CD4-positive, alpha-beta memory T cell (primary cell): ENCODE measurements around the gene CYTH1. TPM values are rescaled to one million over a fixed set of nuclear protein-coding genes. Genes with fewer than 3 reads are reported as not detected.

ENCODE experiments used
- CTCF ChIA-PET: fragments of 350-600 bp; sonication (Branson Sonifier 250); formaldehyde crosslinking; loops from one replicate; lab custom pipeline; 2021; ENCODE audit warnings: inconsistent platforms; ENCODE audit not compliant: partially characterized antibody; lab: Charles Lee
- POLR2A ChIA-PET: fragments of 350-600 bp; sonication (Branson Sonifier 250); formaldehyde crosslinking; loops from one replicate; lab custom pipeline; 2021; ENCODE audit not compliant: partially characterized antibody; lab: Charles Lee
- DNase-seq, 5 donors: peaks; one replicate each; pipeline versions ENCODE4 v3.0.0 to v3.0.0-alpha.2; 2020 to 2022; ENCODE audit warnings: mixed read lengths in 1 of 5
- H3K27ac ChIP-seq: one replicate; pipeline ENCODE4 v1.7.0; 2013; ENCODE audit warnings: low read depth, low read length
- H3K27me3 ChIP-seq: 2 replicates; pipeline ENCODE4 v1.7.0; 2013; ENCODE audit warnings: mild to moderate bottlenecking, low read length, moderate library complexity; ENCODE audit not compliant: insufficient read depth
- H3K36me3 ChIP-seq: 2 replicates; pipeline ENCODE4 v1.7.0; 2013; ENCODE audit warnings: mild to moderate bottlenecking, low read length, moderate library complexity; ENCODE audit not compliant: insufficient read depth
- H3K4me1 ChIP-seq: 2 replicates; pipeline ENCODE4 v1.7.0; 2013; ENCODE audit warnings: mild to moderate bottlenecking, low read length, moderate library complexity; ENCODE audit not compliant: insufficient read depth
- H3K4me3 ChIP-seq, 2 donors: one replicate each; pipeline ENCODE4 v1.7.0; 2013; ENCODE audit warnings: low read length in 2 of 2, mild to moderate bottlenecking in 1 of 2
- H3K9me3 ChIP-seq, 2 donors: one replicate each; pipeline ENCODE4 v1.7.0; 2013; ENCODE audit warnings: low read length in 2 of 2, control low read depth in 1 of 2; ENCODE audit not compliant: control insufficient read depth in 1 of 2
- H3K27ac Mint-ChIP-seq, 7 donors: one replicate each; pipeline ENCODE4 v1.8.0; 2020 to 2021; ENCODE audit warnings: mixed read lengths in 7 of 7, mild to moderate bottlenecking in 6 of 7, inconsistent platforms in 3 of 7, moderate library complexity in 3 of 7
- H3K27me3 Mint-ChIP-seq, 2 donors: one replicate each; pipeline ENCODE4 v1.8.0; 2020 to 2021; ENCODE audit warnings: mixed read lengths in 2 of 2
- H3K36me3 Mint-ChIP-seq, 2 donors: one replicate each; pipeline ENCODE4 v1.8.0; 2020 to 2021; ENCODE audit warnings: mixed read lengths in 2 of 2, inconsistent platforms in 1 of 2, mild to moderate bottlenecking in 1 of 2
- H3K4me1 Mint-ChIP-seq, 4 donors: one replicate each; pipeline ENCODE4 v1.8.0; 2020 to 2021; ENCODE audit warnings: mixed read lengths in 4 of 4, mild to moderate bottlenecking in 1 of 4
- H3K4me3 Mint-ChIP-seq, 8 donors: one replicate each; pipeline ENCODE4 v1.8.0; 2020 to 2021; ENCODE audit warnings: mixed read lengths in 8 of 8, mild to moderate bottlenecking in 7 of 8, moderate library complexity in 6 of 8, inconsistent platforms in 3 of 8
- H3K9me3 Mint-ChIP-seq, 8 donors: one replicate each; pipeline ENCODE4 v1.8.0; 2020 to 2021; ENCODE audit warnings: mixed read lengths in 8 of 8, mild to moderate bottlenecking in 5 of 8, inconsistent platforms in 3 of 8, moderate library complexity in 1 of 8
- intact Hi-C: fragments of 100-400 bp; cut with micrococcal nuclease; formaldehyde crosslinking; loops from one replicate; pipeline ENCODE4 v1.15.1; 2023
- polyA plus RNA-seq, 2 donors: library from polyadenylated mRNA; unstranded; fragments of 300-500 nt; fragmentation: Illumina TruSeq; gene quantifications; one replicate each; pipeline ENCODE4 v1.2.3, GENCODE V29; 2021
- total RNA-seq, 2 experiments: library from RNA; stranded (reverse); gene quantifications; one replicate each; pipeline ENCODE4 v1.2.3, GENCODE V29; 2021

Gene CYTH1
- total and polyA plus RNA-seq, 4 experiments from 2014 or later: 271 to 390 (median 375) TPM

GRCh38 chr17:78725448-78726021 is 56.5 kb downstream of the CYTH1 start:
- Mint-ChIP-seq H3K27ac (peak overlapping the region; percentile 50 to 94 (median 88)), H3K36me3 (peaks cover 11 to 48% of the 10 kb centered on the region in 2 donors), H3K9me3 (peaks cover 0 to 14% (median 0%) of the 10 kb centered on the region in 8 donors), H3K27me3 (no peaks in the 10 kb centered on the region), H3K4me1 (peaks cover 70 to 95% (median 85%) of the 10 kb centered on the region in 4 donors), H3K4me3 (peak overlapping the region; percentile 62 to 91 (median 81))
- Histone ChIP-seq H3K9me3 (no peaks in the 10 kb centered on the region), H3K27ac (peak overlapping the region; percentile 33), H3K36me3 (peaks cover 12% of the 10 kb centered on the region), H3K4me3 (peak overlapping the region in 1 of 2 donors; percentile 7), H3K4me1 (peaks cover 99% of the 10 kb centered on the region), H3K27me3 (no peaks in the 10 kb centered on the region)
- POLR2A ChIA-PET: interaction anchor here (0.6 to 9.8 kb wide), 16 partner anchors 7 to 229 kb away, joined by 3 to 125 read pairs (median 8); no protein-coding TSS in a partner anchor
- intact Hi-C loops: loop anchor here (1.0 kb wide), 1 partner anchor 8 kb away; no protein-coding TSS in a partner anchor
- peak; percentile 41 to 62 (median 48) for DNase-seq
- CTCF ChIA-PET: interaction anchor here (0.6 to 2.5 kb wide), 12 partner anchors 10 to 94 kb away, joined by 3 to 12 read pairs (median 4); no protein-coding TSS in a partner anchor

GRCh38 chr17:78724999-78725398 is 57.1 kb downstream of the CYTH1 start:
- DNase-seq: no peak
- H3K9me3 Mint-ChIP-seq: peaks cover 0 to 14% (median 0%) of the 10 kb centered on the region in 8 donors
- Histone ChIP-seq H3K4me1 (peaks cover 100% of the 10 kb centered on the region), H3K27ac (peak overlapping the region; percentile 33), H3K27me3 (no peaks in the 10 kb centered on the region), H3K36me3 (peaks cover 12% of the 10 kb centered on the region), H3K9me3 (no peaks in the 10 kb centered on the region), H3K4me3 (no peak overlapping the region)
- H3K4me3 Mint-ChIP-seq: peak overlapping the region; percentile 57 to 91 (median 79)
- H3K36me3 Mint-ChIP-seq: peaks cover 11 to 48% of the 10 kb centered on the region in 2 donors
- H3K27ac Mint-ChIP-seq: peak overlapping the region; percentile 50 to 94 (median 88)
- ChIA-PET CTCF (interaction anchor here (0.6 to 2.5 kb wide), 9 partner anchors 10 to 94 kb away, joined by 3 to 12 read pairs (median 4); no protein-coding TSS in a partner anchor), POLR2A (interaction anchor here (1.1 to 9.8 kb wide), 11 partner anchors 8 to 94 kb away, joined by 3 to 125 read pairs (median 13); no protein-coding TSS in a partner anchor)
- H3K4me1 Mint-ChIP-seq: peaks cover 71 to 97% (median 87%) of the 10 kb centered on the region in 4 donors
- no peaks in the 10 kb centered on the region for H3K27me3 Mint-ChIP-seq
- intact Hi-C loops: no loop called here

GRCh38 chr17:78724544-78724943 is 57.5 kb downstream of the CYTH1 start:
- Histone ChIP-seq H3K9me3 (no peaks in the 10 kb centered on the region), H3K27me3 (no peaks in the 10 kb centered on the region), H3K36me3 (peaks cover 12% of the 10 kb centered on the region), H3K27ac (peak overlapping the region; percentile 33), H3K4me3 (no peak overlapping the region), H3K4me1 (peaks cover 100% of the 10 kb centered on the region)
- Mint-ChIP-seq H3K9me3 (peaks cover 0 to 14% (median 0%) of the 10 kb centered on the region in 8 donors), H3K27ac (peak overlapping the region; percentile 50 to 94 (median 88)), H3K36me3 (peaks cover 11 to 44% of the 10 kb centered on the region in 2 donors), H3K4me1 (peaks cover 71 to 97% (median 87%) of the 10 kb centered on the region in 4 donors), H3K4me3 (peak overlapping the region; percentile 57 to 91 (median 79)), H3K27me3 (no peaks in the 10 kb centered on the region)
- CTCF ChIA-PET: interaction anchor here (0.6 to 2.5 kb wide), 5 partner anchors 11 to 65 kb away, joined by 3 to 12 read pairs (median 6); no protein-coding TSS in a partner anchor
- no peak for DNase-seq
- intact Hi-C loops: no loop called here
- POLR2A ChIA-PET: interaction anchor here (1.4 to 9.8 kb wide), 8 partner anchors 8 to 94 kb away, joined by 4 to 125 read pairs (median 16); no protein-coding TSS in a partner anchor

- H3K36me3 Mint-ChIP-seq: peaks cover 11 to 41% of the 10 kb centered on the region in 2 donors
- H3K9me3 Mint-ChIP-seq: peaks cover 0 to 14% (median 0%) of the 10 kb centered on the region in 8 donors
- Histone ChIP-seq H3K4me3 (no peak overlapping the region), H3K27me3 (no peaks in the 10 kb centered on the region), H3K27ac (peak overlapping the region; percentile 33), H3K4me1 (peaks cover 100% of the 10 kb centered on the region), H3K36me3 (peaks cover 12% of the 10 kb centered on the region), H3K9me3 (no peaks in the 10 kb centered on the region)
- DNase-seq: no peak
- ChIA-PET CTCF (interaction anchor here (3.9 kb wide), 1 partner anchor 15 kb away, joined by 24 read pairs; no protein-coding TSS in a partner anchor), POLR2A (interaction anchor here (1.9 to 9.8 kb wide), 3 partner anchors 9 to 56 kb away, joined by 4 to 125 read pairs (median 13); no protein-coding TSS in a partner anchor)
- H3K27me3 Mint-ChIP-seq: no peaks in the 10 kb centered on the region
- peak overlapping the region; percentile 50 to 90 (median 82) for H3K27ac Mint-ChIP-seq
- H3K4me1 Mint-ChIP-seq: peaks cover 72 to 97% (median 87%) of the 10 kb centered on the region in 4 donors
- peak overlapping the region; percentile 3 to 91 (median 77) for H3K4me3 Mint-ChIP-seq
- intact Hi-C loops: no loop called here
Measured at GRCh38 chr17:78723957-78724356, 58.1 kb downstream of the CYTH1 start.

- ChIA-PET CTCF (interaction anchor here (1.4 to 3.9 kb wide), 2 partner anchors 14 to 226 kb away, joined by 3 to 24 read pairs; no protein-coding TSS in a partner anchor), POLR2A (interaction anchor here (1.1 to 9.8 kb wide), 7 partner anchors 9 to 72 kb away, joined by 3 to 125 read pairs (median 5); no protein-coding TSS in a partner anchor)
- no peaks in the 10 kb centered on the region for H3K27me3 Mint-ChIP-seq
- peak overlapping the region; percentile 56 to 91 (median 70) for H3K4me3 Mint-ChIP-seq
- peak overlapping the region in 6 of 7 donors; percentile 77 to 92 (median 86) for H3K27ac Mint-ChIP-seq
- no peaks in the 10 kb centered on the region for H3K27me3 ChIP-seq
- peaks cover 0 to 14% (median 0%) of the 10 kb centered on the region in 8 donors for H3K9me3 Mint-ChIP-seq
- intact Hi-C loops: no loop called here
- H3K4me1 ChIP-seq: peaks cover 100% of the 10 kb centered on the region
- H3K4me3 ChIP-seq: no peak overlapping the region
- H3K4me1 Mint-ChIP-seq: peaks cover 77 to 97% (median 90%) of the 10 kb centered on the region in 4 donors
- H3K36me3 ChIP-seq: peaks cover 12% of the 10 kb centered on the region
- no peak for DNase-seq
- no peak overlapping the region for H3K27ac ChIP-seq
- H3K9me3 ChIP-seq: no peaks in the 10 kb centered on the region
- peaks cover 11 to 46% of the 10 kb centered on the region in 2 donors for H3K36me3 Mint-ChIP-seq
Measured at GRCh38 chr17:78723001-78723796, 58.9 kb downstream of the CYTH1 start.

GRCh38 chr17:78722246-78722761 is 59.8 kb downstream of the CYTH1 start:
- peak overlapping the region; percentile 66 to 92 (median 86) for H3K27ac Mint-ChIP-seq
- H3K4me3 ChIP-seq: no peak overlapping the region
- intact Hi-C loops: no loop called here
- H3K4me1 Mint-ChIP-seq: peaks cover 79 to 97% (median 91%) of the 10 kb centered on the region in 4 donors
- no peaks in the 10 kb centered on the region for H3K9me3 ChIP-seq
- peaks cover 6% of the 10 kb centered on the region for H3K36me3 ChIP-seq
- H3K4me3 Mint-ChIP-seq: peak overlapping the region in 7 of 8 donors; percentile 45 to 91 (median 70)
- POLR2A ChIA-PET: interaction anchor here (1.1 to 9.8 kb wide), 9 partner anchors 8 to 73 kb away, joined by 3 to 125 read pairs (median 5); no protein-coding TSS in a partner anchor
- peaks cover 0 to 14% (median 0%) of the 10 kb centered on the region in 8 donors for H3K9me3 Mint-ChIP-seq
- peaks cover 11 to 45% of the 10 kb centered on the region in 2 donors for H3K36me3 Mint-ChIP-seq
- DNase-seq: peak in 1 of 5 donors; percentile 22
- H3K27ac ChIP-seq: no peak overlapping the region
- CTCF ChIA-PET: interaction anchor here (0.6 to 3.9 kb wide), 7 partner anchors 11 to 225 kb away, joined by 3 to 24 read pairs (median 4); no protein-coding TSS in a partner anchor
- no peaks in the 10 kb centered on the region for H3K27me3 Mint-ChIP-seq
- H3K27me3 ChIP-seq: no peaks in the 10 kb centered on the region
- peaks cover 100% of the 10 kb centered on the region for H3K4me1 ChIP-seq
